Activated naive CD4-positive, alpha-beta T cell treated with anti-CD3 and anti-CD28 coated beads, Interleukin-2, amount 10 ng/mL, durations not matched to agents 7 days and 5 days (primary cell): ENCODE results near the gene PDZD2.

Experiments used
- CTCF ChIA-PET: fragments of 350-600 bp; sonication (Branson Sonifier 250); formaldehyde crosslinking; loops from one replicate; lab custom pipeline; 2021; ENCODE audit warnings: antibody characterized with exemption; lab: Charles Lee
- DNase-seq: peaks from one replicate; pipeline ENCODE4 v3.0.0-alpha.2; 2020
- H3K27ac Mint-ChIP-seq: one replicate; pipeline ENCODE4 v1.8.0; 2021; ENCODE audit warnings: mild to moderate bottlenecking, moderate library complexity, mixed read lengths
- H3K27me3 Mint-ChIP-seq: one replicate; pipeline ENCODE4 v1.8.0; 2021; ENCODE audit warnings: mild to moderate bottlenecking, mixed read lengths
- H3K36me3 Mint-ChIP-seq: one replicate; pipeline ENCODE4 v1.8.0; 2021; ENCODE audit warnings: mixed read lengths
- H3K4me1 Mint-ChIP-seq: one replicate; pipeline ENCODE4 v1.8.0; 2021; ENCODE audit warnings: mixed read lengths
- H3K4me3 Mint-ChIP-seq: one replicate; pipeline ENCODE4 v1.8.0; 2021; ENCODE audit warnings: mild to moderate bottlenecking, moderate library complexity, mixed read lengths
- H3K9me3 Mint-ChIP-seq: one replicate; pipeline ENCODE4 v1.8.0; 2021; ENCODE audit warnings: mixed read lengths

PDZD2 gene

DNA sequence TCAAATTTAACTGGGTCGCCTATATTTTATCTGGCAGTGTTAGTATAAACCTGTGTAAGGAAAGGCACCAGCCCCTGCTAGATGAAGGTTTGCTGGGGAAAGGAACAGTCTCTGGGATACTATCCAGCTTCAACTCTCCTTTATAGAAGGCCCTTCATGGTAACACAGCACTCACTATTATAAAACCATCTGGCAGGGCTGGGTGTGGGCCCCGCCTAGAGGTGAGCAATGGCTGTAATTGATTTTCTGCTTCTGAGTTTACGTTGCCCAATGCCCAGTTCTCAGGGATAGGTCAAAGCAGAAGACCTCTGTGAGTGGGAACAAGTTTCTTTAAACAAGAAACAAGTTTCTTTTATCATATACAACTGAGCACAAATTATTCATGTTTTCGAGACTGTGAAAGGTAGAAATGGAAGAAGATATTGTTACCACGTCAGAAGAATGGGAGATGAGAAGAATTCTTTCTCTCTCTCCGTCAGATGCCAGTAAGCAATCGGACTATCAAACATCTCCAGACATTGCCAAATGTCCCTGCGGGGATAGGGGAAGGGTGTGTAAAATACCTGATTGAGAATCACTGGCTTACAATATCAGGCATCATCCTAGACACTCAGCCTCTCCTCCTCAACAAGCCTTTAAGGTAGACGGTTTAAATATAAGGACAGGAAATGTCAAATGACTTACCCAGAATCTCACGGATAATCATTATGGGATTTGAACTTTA lies 205.9 kb downstream of the PDZD2 start:
- H3K4me1 Mint-ChIP-seq: no peaks in the 10 kb centered on the region
- no peaks in the 10 kb centered on the region for H3K36me3 Mint-ChIP-seq
- H3K27me3 Mint-ChIP-seq: no peaks in the 10 kb centered on the region
- no peaks in the 10 kb centered on the region for H3K9me3 Mint-ChIP-seq
- H3K4me3 Mint-ChIP-seq: no peak overlapping the region
- no peak for DNase-seq
- no peak overlapping the region for H3K27ac Mint-ChIP-seq
- CTCF ChIA-PET: interaction anchor here (1.2 kb wide), 2 partner anchors 22 to 232 kb away, joined by 3 to 4 read pairs; no protein-coding TSS in a partner anchor

DNA sequence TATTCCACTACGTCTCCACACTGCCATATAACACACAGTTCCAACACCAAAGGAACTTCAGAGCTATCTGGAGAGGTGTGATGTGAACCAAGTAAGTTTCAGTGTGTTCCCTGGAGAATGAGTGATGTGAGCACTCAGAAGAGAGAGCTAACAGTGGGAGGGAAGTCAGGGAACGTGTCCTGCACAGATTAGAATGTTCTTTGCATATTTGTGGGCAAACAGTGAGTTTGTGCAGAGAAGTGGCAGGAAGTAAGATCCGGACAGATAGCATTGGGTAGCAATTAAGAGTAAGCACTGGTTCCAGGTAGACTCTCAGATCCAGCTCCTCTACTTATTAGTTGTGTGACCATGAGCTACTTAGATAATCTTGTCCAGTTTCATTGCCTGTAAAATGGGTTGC lies 206.4 kb downstream of the PDZD2 start:
- DNase-seq: no peak
- H3K27me3 Mint-ChIP-seq: no peaks in the 10 kb centered on the region
- H3K4me1 Mint-ChIP-seq: no peaks in the 10 kb centered on the region
- no peak overlapping the region for H3K4me3 Mint-ChIP-seq
- CTCF ChIA-PET: interaction anchor here (1.2 kb wide), 1 partner anchor 231 kb away, joined by 4 read pairs; no protein-coding TSS in a partner anchor
- H3K9me3 Mint-ChIP-seq: no peaks in the 10 kb centered on the region
- H3K27ac Mint-ChIP-seq: no peak overlapping the region
- H3K36me3 Mint-ChIP-seq: no peaks in the 10 kb centered on the region

DNA sequence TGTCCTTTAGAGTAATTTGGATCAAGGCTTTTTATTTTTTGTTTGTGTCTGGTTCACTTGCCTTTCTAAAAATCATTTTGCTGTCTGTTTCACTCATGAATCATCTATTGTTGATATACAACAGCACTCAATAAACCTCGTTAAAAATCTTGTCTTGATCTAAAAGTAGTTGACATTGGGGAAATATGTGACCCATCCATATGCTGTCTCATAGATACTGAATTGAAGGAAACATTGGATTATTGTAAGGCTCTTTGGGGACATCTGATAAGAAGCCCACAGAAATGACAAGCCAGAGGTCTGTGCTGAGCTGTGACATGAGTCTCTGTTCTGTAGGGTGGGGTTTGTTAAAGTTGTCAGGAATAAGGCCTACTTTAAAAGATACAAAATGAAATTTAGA lies 208.0 kb downstream of the PDZD2 start:
- no peak for DNase-seq
- CTCF ChIA-PET: no interaction called here
- Mint-ChIP-seq H3K27ac (no peak overlapping the region), H3K36me3 (no peaks in the 10 kb centered on the region), H3K4me3 (no peak overlapping the region), H3K27me3 (no peaks in the 10 kb centered on the region), H3K9me3 (no peaks in the 10 kb centered on the region), H3K4me1 (no peaks in the 10 kb centered on the region)

DNA sequence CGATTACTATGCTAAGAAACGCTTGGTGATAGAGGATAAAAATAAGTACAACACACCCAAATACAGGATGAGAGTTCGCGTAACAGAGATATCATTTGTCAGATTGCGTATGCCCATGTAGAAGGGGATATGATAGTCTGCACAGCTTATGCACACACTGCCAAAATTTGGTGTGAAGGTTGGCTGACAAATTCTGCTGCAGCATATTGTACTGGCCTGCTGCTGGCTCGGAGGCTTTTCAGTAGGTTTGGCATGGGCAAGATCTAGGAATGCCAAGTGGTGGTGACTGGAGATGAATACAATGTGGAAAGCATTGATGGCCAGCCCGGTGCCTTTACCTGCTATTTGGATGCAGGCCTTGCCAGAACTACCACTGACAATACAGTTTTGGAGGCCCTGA lies 208.4 kb downstream of the PDZD2 start:
- Mint-ChIP-seq H3K27ac (no peak overlapping the region), H3K27me3 (no peaks in the 10 kb centered on the region), H3K36me3 (no peaks in the 10 kb centered on the region), H3K4me1 (no peaks in the 10 kb centered on the region), H3K9me3 (no peaks in the 10 kb centered on the region), H3K4me3 (no peak overlapping the region)
- DNase-seq: no peak
- CTCF ChIA-PET: interaction anchor here (1.2 to 1.4 kb wide), 2 partner anchors 22 to 229 kb away, joined by 4 read pairs; no protein-coding TSS in a partner anchor

DNA sequence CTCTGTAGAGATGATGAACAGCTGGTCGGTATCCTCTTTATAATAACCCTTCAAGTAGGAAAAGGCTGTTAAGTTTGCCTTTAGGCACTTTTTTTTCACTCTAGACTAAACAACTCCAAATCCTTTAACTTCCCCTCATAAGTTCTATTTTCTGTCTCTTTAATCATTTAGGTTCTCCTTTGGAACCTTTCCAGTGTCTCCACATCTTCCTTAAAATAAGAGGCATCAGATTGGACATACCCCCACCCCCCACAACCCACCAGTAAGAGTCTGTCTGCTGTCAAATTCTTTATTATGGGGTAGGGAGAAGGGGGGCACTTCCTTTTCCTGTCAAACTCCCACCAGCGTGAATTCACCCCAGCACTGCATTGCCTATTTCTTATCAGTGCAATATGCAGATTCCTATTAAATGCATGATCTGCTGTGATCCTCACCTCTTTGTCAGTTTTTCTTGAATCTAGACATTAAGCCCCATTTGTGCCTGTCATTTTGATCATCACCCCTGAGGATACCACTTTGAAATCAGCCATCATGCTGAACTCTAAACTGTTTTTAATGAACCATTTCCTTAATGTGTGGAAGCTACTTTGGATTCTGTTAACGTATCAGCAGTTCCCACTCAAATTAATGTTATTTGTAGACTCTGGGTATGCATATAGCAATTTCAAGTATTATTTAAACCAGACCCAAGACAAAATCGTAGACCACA lies 212.2 kb downstream of the PDZD2 start:
- Mint-ChIP-seq H3K4me3 (no peak overlapping the region), H3K27ac (no peak overlapping the region), H3K9me3 (no peaks in the 10 kb centered on the region), H3K4me1 (peaks cover 19% of the 10 kb centered on the region), H3K27me3 (peaks cover 31% of the 10 kb centered on the region), H3K36me3 (no peaks in the 10 kb centered on the region)
- CTCF ChIA-PET: no interaction called here
- DNase-seq: no peak

DNA sequence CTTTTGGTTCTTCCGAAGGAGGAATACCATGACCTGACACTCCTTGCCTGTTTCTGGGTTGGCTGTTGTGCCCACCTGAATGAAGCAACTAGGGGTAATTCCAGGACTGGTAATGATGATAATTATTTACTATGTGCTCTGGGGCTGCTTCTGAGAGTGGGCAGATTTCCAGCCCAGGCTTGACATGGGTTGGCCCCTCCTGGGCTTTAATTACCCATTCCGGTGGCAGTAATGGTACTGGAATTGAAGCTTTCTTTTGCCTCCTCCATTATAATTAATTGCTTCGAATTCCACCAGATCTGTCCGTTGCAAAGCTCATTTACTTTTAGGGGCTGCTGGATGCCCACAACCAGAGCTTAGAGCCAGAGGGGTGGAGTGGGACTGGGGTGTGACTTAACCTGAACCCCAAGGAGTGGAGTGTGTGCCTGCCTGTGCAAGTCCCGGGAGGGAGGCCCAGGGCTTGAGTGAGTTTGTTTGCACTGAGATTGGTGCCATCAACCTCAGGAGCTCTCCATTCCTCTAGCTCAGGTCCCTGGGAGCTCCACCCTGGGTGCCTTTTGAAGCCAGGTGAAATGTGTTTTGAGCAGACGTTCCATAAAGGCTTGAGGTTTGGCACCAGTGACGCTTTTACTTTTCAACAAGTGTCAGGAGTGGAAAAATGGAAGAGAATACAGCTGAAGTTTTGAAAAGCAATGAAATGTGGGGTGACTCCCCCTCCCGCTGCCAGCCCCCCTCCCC lies 214.6 kb downstream of the PDZD2 start:
- Mint-ChIP-seq H3K27me3 (peaks cover 43% of the 10 kb centered on the region), H3K4me3 (no peak overlapping the region), H3K27ac (no peak overlapping the region), H3K9me3 (peaks cover 2% of the 10 kb centered on the region), H3K4me1 (peaks cover 19% of the 10 kb centered on the region), H3K36me3 (no peaks in the 10 kb centered on the region)
- no peak for DNase-seq
- CTCF ChIA-PET: no interaction called here

DNA sequence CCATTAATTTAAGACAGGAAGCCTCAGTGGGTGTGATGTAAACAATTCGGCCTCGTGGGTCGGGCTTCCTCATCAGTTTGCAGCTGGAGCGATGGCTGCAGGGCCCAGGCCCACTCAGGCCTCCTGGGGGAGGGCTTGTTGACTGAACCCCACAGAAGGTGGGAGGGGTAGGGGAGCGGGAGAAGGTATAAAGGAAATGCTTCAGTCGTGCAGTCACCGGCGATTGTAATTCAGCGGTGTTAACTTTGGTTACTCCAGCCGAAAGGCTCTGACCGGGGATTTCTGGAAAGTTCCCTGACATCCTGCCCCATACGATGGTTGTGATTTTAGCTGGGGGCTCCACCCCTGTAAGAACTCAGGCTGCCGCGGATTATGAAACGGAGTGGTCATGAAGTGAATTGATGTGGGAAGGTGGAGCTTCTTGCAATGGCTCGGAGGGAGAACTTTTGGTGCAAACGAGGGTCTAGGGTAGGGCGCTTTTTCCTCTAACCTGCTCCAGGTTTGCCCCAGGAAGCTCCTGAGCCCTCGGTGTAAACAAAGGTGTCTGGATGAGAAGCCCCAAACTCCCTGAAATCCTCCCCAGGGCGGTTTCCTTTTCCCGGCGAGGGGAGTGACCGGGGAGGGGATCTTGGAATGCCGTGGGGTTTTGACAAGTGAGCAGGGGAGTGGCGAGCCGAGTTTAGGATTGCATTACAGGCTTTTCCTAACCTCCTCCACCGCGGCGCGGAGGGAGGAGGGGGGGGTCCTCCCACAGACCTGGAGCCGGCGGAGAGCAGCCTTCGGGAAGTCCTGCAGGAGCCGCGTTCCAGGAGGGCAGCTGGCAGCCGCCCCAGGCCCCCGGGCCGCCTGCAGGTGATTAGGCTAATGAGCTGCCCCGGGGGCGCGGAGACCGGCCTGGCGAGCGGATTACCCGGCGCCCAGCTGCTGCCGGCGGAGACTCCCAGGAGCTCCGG lies 215.5 kb downstream of the PDZD2 start:
- no peaks in the 10 kb centered on the region for H3K36me3 Mint-ChIP-seq
- no peak for DNase-seq
- CTCF ChIA-PET: interaction anchor here (0.9 to 1.2 kb wide), 3 partner anchors 29 to 222 kb away, joined by 3 to 6 read pairs (median 3); no protein-coding TSS in a partner anchor
- H3K27ac Mint-ChIP-seq: no peak overlapping the region
- peaks cover 8% of the 10 kb centered on the region for H3K9me3 Mint-ChIP-seq
- H3K27me3 Mint-ChIP-seq: peaks cover 43% of the 10 kb centered on the region
- H3K4me1 Mint-ChIP-seq: peaks cover 19% of the 10 kb centered on the region
- H3K4me3 Mint-ChIP-seq: peak overlapping the region; percentile 52

DNA sequence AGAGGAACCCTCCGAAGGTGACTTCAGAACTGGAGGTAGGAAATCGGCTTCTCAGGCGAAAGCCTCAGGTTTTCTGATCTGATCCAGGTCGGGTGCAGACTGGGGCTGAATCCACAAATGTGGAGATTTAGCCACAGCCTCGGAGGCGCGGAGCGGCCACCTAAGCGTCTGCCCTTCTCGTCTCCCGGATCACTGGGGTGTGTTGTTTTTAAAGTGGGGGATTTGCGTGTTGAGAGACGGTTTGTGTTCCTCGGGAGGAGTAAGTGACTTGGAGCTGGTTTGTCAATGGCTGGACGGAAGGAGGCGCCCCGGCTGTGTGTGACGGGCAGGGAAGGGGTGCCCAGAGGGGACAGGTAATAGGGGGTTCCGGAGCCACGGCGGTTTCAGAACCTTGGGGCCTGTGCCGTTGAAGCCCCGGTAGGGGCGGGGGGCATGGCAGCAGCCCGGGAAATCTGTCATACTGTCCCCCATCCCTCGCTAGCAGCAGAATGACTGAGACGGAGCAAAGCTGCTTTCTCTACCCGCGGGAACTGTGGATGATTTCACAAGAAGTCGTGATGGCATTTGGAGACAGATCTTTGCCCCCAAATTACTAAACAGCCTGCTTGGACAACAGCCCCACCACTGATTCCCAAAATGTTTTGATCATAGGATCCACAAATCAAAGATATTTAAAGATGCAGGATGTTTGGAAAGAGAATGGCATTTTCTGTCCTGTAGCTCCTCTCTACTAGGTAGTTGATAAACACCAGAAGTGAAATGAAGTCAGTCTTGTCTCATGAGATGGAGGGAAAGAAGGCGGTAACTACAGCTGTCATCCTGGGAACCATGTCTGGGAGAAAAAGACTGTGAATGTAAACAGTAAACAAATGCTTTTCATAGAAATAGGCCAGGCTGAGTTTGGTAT lies 216.5 kb downstream of the PDZD2 start:
- peak; percentile 29 for DNase-seq
- CTCF ChIA-PET: interaction anchor here (0.9 to 1.2 kb wide), 3 partner anchors 30 to 221 kb away, joined by 3 to 6 read pairs (median 3); no protein-coding TSS in a partner anchor
- peaks cover 43% of the 10 kb centered on the region for H3K27me3 Mint-ChIP-seq
- H3K27ac Mint-ChIP-seq: no peak overlapping the region
- H3K4me1 Mint-ChIP-seq: peaks cover 19% of the 10 kb centered on the region
- peaks cover 16% of the 10 kb centered on the region for H3K9me3 Mint-ChIP-seq
- peak overlapping the region; percentile 44 for H3K4me3 Mint-ChIP-seq
- H3K36me3 Mint-ChIP-seq: peaks cover 2% of the 10 kb centered on the region

DNA sequence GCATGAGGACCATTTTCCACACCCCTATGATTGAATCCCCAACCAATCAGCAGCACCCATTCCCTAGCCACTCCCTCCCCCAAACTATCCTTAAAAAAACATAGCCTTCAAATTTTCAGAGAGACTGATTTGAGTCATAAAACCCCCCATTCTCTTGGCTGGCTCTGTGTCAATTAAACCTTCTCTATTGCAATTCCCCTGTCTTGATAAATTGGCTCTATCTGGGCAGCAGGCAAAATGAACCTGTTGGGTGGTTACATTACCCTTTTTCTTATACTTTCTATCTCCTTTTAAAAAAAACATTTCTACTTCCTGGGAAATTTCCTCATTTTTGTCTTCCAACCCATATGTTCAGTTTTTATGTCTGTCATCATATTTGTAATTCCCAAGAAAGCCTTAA lies 220.2 kb downstream of the PDZD2 start:
- peaks cover 36% of the 10 kb centered on the region for H3K27me3 Mint-ChIP-seq
- H3K4me3 Mint-ChIP-seq: no peak overlapping the region
- H3K36me3 Mint-ChIP-seq: peaks cover 2% of the 10 kb centered on the region
- no peak for DNase-seq
- CTCF ChIA-PET: no interaction called here
- peaks cover 27% of the 10 kb centered on the region for H3K4me1 Mint-ChIP-seq
- peaks cover 19% of the 10 kb centered on the region for H3K9me3 Mint-ChIP-seq
- H3K27ac Mint-ChIP-seq: no peak overlapping the region

DNA sequence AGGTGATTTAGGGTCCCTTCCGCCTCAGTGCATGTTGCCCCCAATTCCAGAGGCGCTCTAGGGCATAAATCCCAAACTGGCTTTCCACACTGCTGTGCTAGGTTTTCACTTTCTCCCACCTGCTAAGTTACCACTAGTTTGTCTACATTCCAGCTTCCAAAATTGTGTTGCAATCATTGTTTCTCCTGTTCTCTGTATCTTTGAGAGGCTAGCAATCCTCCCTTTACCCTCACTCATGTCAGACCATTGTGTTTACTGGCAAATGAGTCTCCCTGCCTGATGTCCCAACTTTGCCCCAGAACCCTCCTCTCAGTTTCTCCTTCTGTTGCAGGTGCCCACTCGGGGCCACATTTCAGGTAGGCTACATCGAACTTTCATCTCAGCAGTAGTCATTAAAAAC lies 221.3 kb downstream of the PDZD2 start:
- peaks cover 25% of the 10 kb centered on the region for H3K27me3 Mint-ChIP-seq
- no peak overlapping the region for H3K27ac Mint-ChIP-seq
- peaks cover 2% of the 10 kb centered on the region for H3K36me3 Mint-ChIP-seq
- CTCF ChIA-PET: no interaction called here
- DNase-seq: no peak
- peaks cover 19% of the 10 kb centered on the region for H3K9me3 Mint-ChIP-seq
- H3K4me1 Mint-ChIP-seq: peaks cover 18% of the 10 kb centered on the region
- H3K4me3 Mint-ChIP-seq: no peak overlapping the region

DNA sequence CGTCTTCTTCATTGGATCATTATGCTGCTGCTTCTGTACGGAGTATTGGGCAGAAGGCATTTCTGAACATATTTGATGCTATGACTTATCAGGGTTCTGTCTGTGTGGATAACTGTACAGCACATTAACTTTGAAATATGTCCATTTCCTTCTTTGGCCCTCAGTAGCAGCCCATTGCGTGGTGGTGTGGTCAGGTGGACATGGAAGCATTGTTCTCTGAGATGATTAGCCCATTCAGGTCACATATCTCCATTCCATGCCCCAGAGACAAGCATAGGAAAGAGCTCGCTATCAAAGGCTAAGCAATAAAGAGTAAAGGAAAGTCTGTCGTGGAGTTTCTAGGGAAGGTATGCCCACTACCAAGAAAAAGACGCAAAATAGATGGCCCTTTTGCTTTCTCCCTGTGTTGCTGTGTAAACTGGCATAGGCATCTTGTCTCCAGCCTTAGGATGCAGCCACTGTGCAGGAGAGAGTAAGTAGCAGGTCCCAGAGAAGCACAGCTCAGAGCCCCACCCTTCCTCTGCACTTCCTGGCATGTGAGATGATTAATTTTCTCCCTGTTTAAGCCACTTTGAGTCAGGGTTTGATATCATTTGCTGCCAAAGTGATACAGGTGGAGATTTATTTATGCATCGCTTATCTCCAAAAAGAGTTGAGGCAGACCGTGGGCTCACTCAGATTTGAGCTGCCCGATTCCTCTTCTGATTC lies 221.9 kb downstream of the PDZD2 start:
- H3K4me3 Mint-ChIP-seq: no peak overlapping the region
- peaks cover 19% of the 10 kb centered on the region for H3K9me3 Mint-ChIP-seq
- no peak for DNase-seq
- H3K4me1 Mint-ChIP-seq: peaks cover 13% of the 10 kb centered on the region
- no peak overlapping the region for H3K27ac Mint-ChIP-seq
- H3K27me3 Mint-ChIP-seq: peaks cover 19% of the 10 kb centered on the region
- peaks cover 2% of the 10 kb centered on the region for H3K36me3 Mint-ChIP-seq
- CTCF ChIA-PET: no interaction called here

DNA sequence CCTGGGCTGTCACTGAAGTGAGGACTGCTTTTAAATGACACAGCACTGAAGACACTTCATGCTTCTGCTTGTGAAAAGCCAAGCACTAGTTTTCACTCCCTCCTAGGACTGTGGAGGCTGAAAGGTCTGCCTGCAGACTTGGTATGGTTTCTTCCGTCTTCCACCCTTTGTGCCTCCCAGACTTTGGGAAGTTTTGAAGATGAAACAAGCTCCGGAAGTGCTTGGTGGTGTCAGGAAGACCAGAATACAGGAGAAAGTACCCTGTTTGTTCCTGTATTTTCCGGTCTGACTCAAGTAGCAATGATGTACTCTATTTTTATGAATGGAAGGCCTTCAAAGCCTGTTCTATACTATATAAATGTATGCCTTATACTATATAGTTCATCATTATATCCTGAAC lies 222.7 kb downstream of the PDZD2 start:
- Mint-ChIP-seq H3K4me3 (no peak overlapping the region), H3K27ac (no peak overlapping the region), H3K36me3 (peaks cover 2% of the 10 kb centered on the region), H3K9me3 (peaks cover 19% of the 10 kb centered on the region), H3K4me1 (peaks cover 20% of the 10 kb centered on the region), H3K27me3 (peaks cover 15% of the 10 kb centered on the region)
- CTCF ChIA-PET: no interaction called here
- no peak for DNase-seq
